ENCODE data around the gene GASK1B. TPM values are rescaled to one million over a fixed set of nuclear protein-coding genes. Genes with fewer than 3 reads are reported as not detected.

GASK1B gene
- polyA plus RNA-seq, 2 donors, result 1.0 to 1.6 TPM

GRCh38 chr4:158157412-158157811 lies 15.4 kb downstream of the GASK1B start:
- no peaks in the 10 kb centered on the region for H3K9me3 ChIP-seq (ENCODE audit: control insufficient read depth in 2 of 2, insufficient read depth in 1 of 2, low read depth in 1 of 2, low read length in 1 of 2)
- no peaks in the 10 kb centered on the region for H3K27me3 ChIP-seq (ENCODE audit: control insufficient read depth in 1 of 2, insufficient read depth in 2 of 2, low read length in 2 of 2)
- no peaks in the 10 kb centered on the region for H3K4me1 ChIP-seq (ENCODE audit: control insufficient read depth in 2 of 2, insufficient read depth in 2 of 2, low read length in 1 of 2)
- no peak overlapping the region for H3K27ac ChIP-seq (ENCODE audit: low read depth in 2 of 2, low read length in 1 of 2)
- 69 to 74% methylated on average over 4 of the region's 4 CpGs for WGBS, 2 donors
- H3K36me3 ChIP-seq (ENCODE audit: control insufficient read depth in 2 of 2, insufficient read depth in 2 of 2, low read length in 1 of 2), result no peaks in the 10 kb centered on the region
- H3K4me3 ChIP-seq (ENCODE audit: low read depth in 1 of 2, low read length in 2 of 2), result no peak overlapping the region

- Histone ChIP-seq H3K27me3 (ENCODE audit: control insufficient read depth in 1 of 2, insufficient read depth in 2 of 2, low read length in 2 of 2) (no peaks in the 10 kb centered on the region), H3K36me3 (ENCODE audit: control insufficient read depth in 2 of 2, insufficient read depth in 2 of 2, low read length in 1 of 2) (no peaks in the 10 kb centered on the region), H3K27ac (ENCODE audit: low read depth in 2 of 2, low read length in 1 of 2) (no peak overlapping the region), H3K4me3 (ENCODE audit: low read depth in 1 of 2, low read length in 2 of 2) (no peak overlapping the region), H3K4me1 (ENCODE audit: control insufficient read depth in 2 of 2, insufficient read depth in 2 of 2, low read length in 1 of 2) (no peaks in the 10 kb centered on the region), H3K9me3 (ENCODE audit: control insufficient read depth in 2 of 2, insufficient read depth in 1 of 2, low read depth in 1 of 2, low read length in 1 of 2) (no peaks in the 10 kb centered on the region)
- 59 to 60% methylated on average over 8 of the region's 8 CpGs for WGBS, 2 donors
Measured at GRCh38 chr4:158155656-158156356, 17.0 kb downstream of the GASK1B start.

GRCh38 chr4:158147151-158147550 lies 25.7 kb downstream of the GASK1B start:
- Histone ChIP-seq H3K36me3 (ENCODE audit: control insufficient read depth in 2 of 2, insufficient read depth in 2 of 2, low read length in 1 of 2) (no peaks in the 10 kb centered on the region), H3K4me1 (ENCODE audit: control insufficient read depth in 2 of 2, insufficient read depth in 2 of 2, low read length in 1 of 2) (no peaks in the 10 kb centered on the region), H3K27ac (ENCODE audit: low read depth in 2 of 2, low read length in 1 of 2) (no peak overlapping the region), H3K4me3 (ENCODE audit: low read depth in 1 of 2, low read length in 2 of 2) (no peak overlapping the region), H3K9me3 (ENCODE audit: control insufficient read depth in 2 of 2, insufficient read depth in 1 of 2, low read depth in 1 of 2, low read length in 1 of 2) (no peaks in the 10 kb centered on the region), H3K27me3 (ENCODE audit: control insufficient read depth in 1 of 2, insufficient read depth in 2 of 2, low read length in 2 of 2) (no peaks in the 10 kb centered on the region)
- WGBS, 2 donors, result 90 to 93% methylated on average over 3 of the region's 3 CpGs

- H3K9me3 ChIP-seq (ENCODE audit: control insufficient read depth in 2 of 2, insufficient read depth in 1 of 2, low read depth in 1 of 2, low read length in 1 of 2), result no peaks in the 10 kb centered on the region
- H3K4me3 ChIP-seq (ENCODE audit: low read depth in 1 of 2, low read length in 2 of 2), result no peak overlapping the region
- H3K27ac ChIP-seq (ENCODE audit: low read depth in 2 of 2, low read length in 1 of 2), result no peak overlapping the region
- no peaks in the 10 kb centered on the region for H3K36me3 ChIP-seq (ENCODE audit: control insufficient read depth in 2 of 2, insufficient read depth in 2 of 2, low read length in 1 of 2)
- 51 to 71% methylated on average over 1 of the region's 1 CpG for WGBS, 2 donors
- no peaks in the 10 kb centered on the region for H3K27me3 ChIP-seq (ENCODE audit: control insufficient read depth in 1 of 2, insufficient read depth in 2 of 2, low read length in 2 of 2)
- no peaks in the 10 kb centered on the region for H3K4me1 ChIP-seq (ENCODE audit: control insufficient read depth in 2 of 2, insufficient read depth in 2 of 2, low read length in 1 of 2)
Measured at GRCh38 chr4:158146736-158147135, 26.1 kb downstream of the GASK1B start.

- Histone ChIP-seq H3K27ac (ENCODE audit: low read depth in 2 of 2, low read length in 1 of 2) (no peak overlapping the region), H3K36me3 (ENCODE audit: control insufficient read depth in 2 of 2, insufficient read depth in 2 of 2, low read length in 1 of 2) (no peaks in the 10 kb centered on the region), H3K27me3 (ENCODE audit: control insufficient read depth in 1 of 2, insufficient read depth in 2 of 2, low read length in 2 of 2) (no peaks in the 10 kb centered on the region), H3K4me1 (ENCODE audit: control insufficient read depth in 2 of 2, insufficient read depth in 2 of 2, low read length in 1 of 2) (no peaks in the 10 kb centered on the region), H3K9me3 (ENCODE audit: control insufficient read depth in 2 of 2, insufficient read depth in 1 of 2, low read depth in 1 of 2, low read length in 1 of 2) (no peaks in the 10 kb centered on the region), H3K4me3 (ENCODE audit: low read depth in 1 of 2, low read length in 2 of 2) (no peak overlapping the region)
- WGBS, 2 donors, result 56 to 66% methylated on average over 5 of the region's 5 CpGs
Measured at GRCh38 chr4:158139086-158139485, 33.7 kb downstream of the GASK1B start.

- no peak overlapping the region for H3K27ac ChIP-seq (ENCODE audit: low read depth in 2 of 2, low read length in 1 of 2)
- H3K9me3 ChIP-seq (ENCODE audit: control insufficient read depth in 2 of 2, insufficient read depth in 1 of 2, low read depth in 1 of 2, low read length in 1 of 2), result no peaks in the 10 kb centered on the region
- 49 to 50% methylated on average over 2 of the region's 2 CpGs for WGBS, 2 donors
- H3K36me3 ChIP-seq (ENCODE audit: control insufficient read depth in 2 of 2, insufficient read depth in 2 of 2, low read length in 1 of 2), result no peaks in the 10 kb centered on the region
- no peak overlapping the region for H3K4me3 ChIP-seq (ENCODE audit: low read depth in 1 of 2, low read length in 2 of 2)
- H3K27me3 ChIP-seq (ENCODE audit: control insufficient read depth in 1 of 2, insufficient read depth in 2 of 2, low read length in 2 of 2), result no peaks in the 10 kb centered on the region
- no peaks in the 10 kb centered on the region for H3K4me1 ChIP-seq (ENCODE audit: control insufficient read depth in 2 of 2, insufficient read depth in 2 of 2, low read length in 1 of 2)
Measured at GRCh38 chr4:158134222-158134621, 38.6 kb downstream of the GASK1B start.

GRCh38 chr4:158133551-158133950 lies 39.3 kb downstream of the GASK1B start:
- no peaks in the 10 kb centered on the region for H3K4me1 ChIP-seq (ENCODE audit: control insufficient read depth in 2 of 2, insufficient read depth in 2 of 2, low read length in 1 of 2)
- H3K36me3 ChIP-seq (ENCODE audit: control insufficient read depth in 2 of 2, insufficient read depth in 2 of 2, low read length in 1 of 2), result no peaks in the 10 kb centered on the region
- H3K9me3 ChIP-seq (ENCODE audit: control insufficient read depth in 2 of 2, insufficient read depth in 1 of 2, low read depth in 1 of 2, low read length in 1 of 2), result no peaks in the 10 kb centered on the region
- H3K4me3 ChIP-seq (ENCODE audit: low read depth in 1 of 2, low read length in 2 of 2), result no peak overlapping the region
- 66 to 68% methylated on average over 4 of the region's 4 CpGs for WGBS, 2 donors
- no peaks in the 10 kb centered on the region for H3K27me3 ChIP-seq (ENCODE audit: control insufficient read depth in 1 of 2, insufficient read depth in 2 of 2, low read length in 2 of 2)
- no peak overlapping the region for H3K27ac ChIP-seq (ENCODE audit: low read depth in 2 of 2, low read length in 1 of 2)

- Histone ChIP-seq H3K4me3 (ENCODE audit: low read depth in 1 of 2, low read length in 2 of 2) (no peak overlapping the region), H3K27me3 (ENCODE audit: control insufficient read depth in 1 of 2, insufficient read depth in 2 of 2, low read length in 2 of 2) (no peaks in the 10 kb centered on the region), H3K27ac (ENCODE audit: low read depth in 2 of 2, low read length in 1 of 2) (no peak overlapping the region), H3K4me1 (ENCODE audit: control insufficient read depth in 2 of 2, insufficient read depth in 2 of 2, low read length in 1 of 2) (no peaks in the 10 kb centered on the region), H3K36me3 (ENCODE audit: control insufficient read depth in 2 of 2, insufficient read depth in 2 of 2, low read length in 1 of 2) (no peaks in the 10 kb centered on the region), H3K9me3 (ENCODE audit: control insufficient read depth in 2 of 2, insufficient read depth in 1 of 2, low read depth in 1 of 2, low read length in 1 of 2) (no peaks in the 10 kb centered on the region)
- WGBS, 2 donors, result 35 to 67% methylated on average over 1 of the region's 1 CpG
Measured at GRCh38 chr4:158131027-158131426, 41.8 kb downstream of the GASK1B start.

- Histone ChIP-seq H3K27me3 (ENCODE audit: control insufficient read depth in 1 of 2, insufficient read depth in 2 of 2, low read length in 2 of 2) (no peaks in the 10 kb centered on the region), H3K4me1 (ENCODE audit: control insufficient read depth in 2 of 2, insufficient read depth in 2 of 2, low read length in 1 of 2) (no peaks in the 10 kb centered on the region), H3K27ac (ENCODE audit: low read depth in 2 of 2, low read length in 1 of 2) (no peak overlapping the region), H3K4me3 (ENCODE audit: low read depth in 1 of 2, low read length in 2 of 2) (no peak overlapping the region), H3K36me3 (ENCODE audit: control insufficient read depth in 2 of 2, insufficient read depth in 2 of 2, low read length in 1 of 2) (no peaks in the 10 kb centered on the region), H3K9me3 (ENCODE audit: control insufficient read depth in 2 of 2, insufficient read depth in 1 of 2, low read depth in 1 of 2, low read length in 1 of 2) (no peaks in the 10 kb centered on the region)
- WGBS, 2 donors, result 90 to 100% methylated on average over 2 of the region's 2 CpGs
Measured at GRCh38 chr4:158130204-158130603, 42.6 kb downstream of the GASK1B start.

- no peak overlapping the region for H3K27ac ChIP-seq (ENCODE audit: low read depth in 2 of 2, low read length in 1 of 2)
Measured at GRCh38 chr4:158129694-158130093, 43.1 kb downstream of the GASK1B start.

More at GRCh38 chr4:158129694-158130093, 43.1 kb downstream of the GASK1B start:
- no peaks in the 10 kb centered on the region for H3K9me3 ChIP-seq (ENCODE audit: control insufficient read depth in 2 of 2, insufficient read depth in 1 of 2, low read depth in 1 of 2, low read length in 1 of 2)
- 89 to 93% methylated on average over 2 of the region's 2 CpGs for WGBS, 2 donors
- H3K4me3 ChIP-seq (ENCODE audit: low read depth in 1 of 2, low read length in 2 of 2), result no peak overlapping the region
- no peaks in the 10 kb centered on the region for H3K27me3 ChIP-seq (ENCODE audit: control insufficient read depth in 1 of 2, insufficient read depth in 2 of 2, low read length in 2 of 2)
- no peaks in the 10 kb centered on the region for H3K36me3 ChIP-seq (ENCODE audit: control insufficient read depth in 2 of 2, insufficient read depth in 2 of 2, low read length in 1 of 2)
- H3K4me1 ChIP-seq (ENCODE audit: control insufficient read depth in 2 of 2, insufficient read depth in 2 of 2, low read length in 1 of 2), result no peaks in the 10 kb centered on the region

Measured in esophagus (tissue), 2 donors.